ENCODE measurements around the gene PPARA.

GRCh38 chr22:46286006-46286405 is 135.7 kb downstream of the PPARA start:
- TF ChIP-seq CTCF (conservative IDR thresholded peaks at IDR 0.05; ENCODE audit: low read length) (no peak), EZH2phosphoT487 (IDR thresholded peaks at IDR 0.05; ENCODE audit: borderline replicate concordance, low read depth, low read length) (no peak)
